Measurements from ENCODE around the gene ADGRD1.

- no peak for TF ChIP-seq CTCF (IDR thresholded peaks at IDR 0.05)
- no peak for TF ChIP-seq POLR2A (IDR thresholded peaks at IDR 0.05)
- no peak for TF ChIP-seq POLR2AphosphoS5 (IDR thresholded peaks at IDR 0.05)
Measured at GRCh38 chr12:131171029-131171428, 217.3 kb downstream of the ADGRD1 start.

Measured in breast epithelium (tissue), 3 donors.